ENCODE measurements around the gene APOL2.
A peak's percentile ranks its signal among the peaks of the same experiment; 100 is the strongest.
"Not testable (repeated sequence)": the region's sequence is repeated elsewhere in the genome, so short reads cannot be mapped to it uniquely, and the experiment has no call there.

Gene APOL2

DNA sequence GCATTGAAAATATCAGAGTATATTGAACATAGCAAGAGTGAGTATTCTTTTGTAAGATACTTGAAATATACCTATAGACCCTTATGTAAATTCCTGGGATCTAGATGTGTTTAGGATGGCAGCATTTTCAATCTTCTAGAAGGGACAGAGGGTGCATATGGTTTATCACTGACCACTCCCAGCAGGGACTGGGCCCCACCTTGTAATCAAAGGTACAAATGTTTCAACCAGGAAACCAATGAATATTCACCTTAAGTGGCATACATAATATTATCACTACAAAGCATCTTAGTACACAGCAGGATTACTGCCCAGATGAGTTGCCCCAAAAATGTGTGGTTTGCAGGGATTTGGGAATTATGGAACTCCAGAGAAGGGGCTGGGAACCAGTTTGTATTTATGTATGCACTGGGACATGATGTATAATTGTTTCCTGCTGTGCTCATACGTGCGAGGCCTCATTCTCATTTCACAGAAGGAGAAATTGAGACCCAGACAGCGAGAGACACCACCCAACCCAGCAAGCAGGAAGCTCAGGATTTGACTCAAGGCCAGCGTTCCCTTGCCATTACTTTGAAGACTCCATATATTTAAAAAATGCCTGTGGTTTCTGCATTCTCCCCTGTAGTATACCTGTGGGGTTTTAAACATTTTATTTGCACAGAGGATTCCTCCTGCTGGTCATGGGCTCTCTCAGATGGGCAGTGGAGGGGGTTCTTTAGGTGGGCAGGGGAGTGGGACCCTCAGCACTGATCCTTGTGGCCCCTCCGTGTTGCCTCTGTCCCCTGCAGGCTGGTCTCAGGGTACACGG lies 42.9 kb downstream of the APOL2 start:
- DNase-seq: no peak

DNA sequence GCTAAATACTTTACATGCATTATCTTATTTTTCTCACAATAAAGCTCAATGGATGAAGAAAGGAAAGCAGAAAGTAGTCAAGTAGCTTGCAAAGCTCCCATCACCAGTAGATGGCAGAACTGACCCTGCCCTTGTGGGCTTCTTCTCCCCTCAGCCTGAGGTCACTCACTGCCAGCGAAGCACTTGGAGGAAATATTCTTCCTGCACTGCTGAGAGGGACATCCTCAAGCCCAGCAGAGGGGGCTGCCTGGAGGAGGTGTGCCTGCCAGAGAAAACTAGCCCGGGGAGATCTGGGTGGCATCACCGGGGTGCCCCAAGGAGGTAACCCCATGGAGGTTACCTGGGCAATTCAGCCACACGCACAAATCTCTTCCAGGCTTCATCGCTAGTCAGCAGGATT lies 44.4 kb downstream of the APOL2 start:
- DNase-seq: peak; percentile 17

DNA sequence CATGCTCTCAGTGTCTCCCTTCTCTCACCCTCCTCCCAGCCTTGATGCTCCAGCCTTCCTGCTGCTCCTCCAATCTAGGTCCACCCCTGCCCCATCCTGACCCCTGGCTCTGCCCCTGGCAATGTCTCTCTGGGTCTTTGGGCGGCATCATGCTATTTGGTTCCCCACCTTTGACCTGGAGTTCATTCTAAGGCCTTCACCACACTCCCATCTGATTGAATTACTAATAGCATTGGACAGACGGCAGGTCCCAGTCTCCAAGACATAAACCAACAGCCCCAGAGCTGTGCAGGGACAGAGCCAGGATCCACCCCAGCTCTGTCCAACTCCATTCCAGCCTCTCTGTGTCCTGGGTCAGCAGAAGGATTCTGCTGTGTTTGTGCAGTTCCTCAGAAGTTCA lies 44.9 kb downstream of the APOL2 start:
- no peak for DNase-seq

DNA sequence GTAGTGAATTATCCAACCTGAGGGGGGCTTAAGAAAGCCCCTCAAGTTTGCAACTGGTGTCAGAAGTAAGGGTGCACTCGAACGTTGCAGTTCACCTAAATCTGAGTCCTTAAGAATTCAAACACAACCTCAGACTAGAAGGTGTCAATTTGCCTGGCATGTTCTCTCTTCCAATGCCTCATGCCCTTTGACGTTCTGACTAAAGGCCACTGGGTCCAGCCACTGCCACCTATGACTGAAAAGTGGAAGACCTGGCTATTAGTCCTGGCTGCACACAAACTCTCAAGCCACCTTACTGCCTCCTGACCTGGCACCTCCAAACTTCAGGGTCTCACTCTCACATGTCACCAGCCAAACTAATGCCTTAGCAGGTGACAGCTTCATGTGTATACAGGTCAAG lies 45.8 kb downstream of the APOL2 start:
- DNase-seq: no peak

DNA sequence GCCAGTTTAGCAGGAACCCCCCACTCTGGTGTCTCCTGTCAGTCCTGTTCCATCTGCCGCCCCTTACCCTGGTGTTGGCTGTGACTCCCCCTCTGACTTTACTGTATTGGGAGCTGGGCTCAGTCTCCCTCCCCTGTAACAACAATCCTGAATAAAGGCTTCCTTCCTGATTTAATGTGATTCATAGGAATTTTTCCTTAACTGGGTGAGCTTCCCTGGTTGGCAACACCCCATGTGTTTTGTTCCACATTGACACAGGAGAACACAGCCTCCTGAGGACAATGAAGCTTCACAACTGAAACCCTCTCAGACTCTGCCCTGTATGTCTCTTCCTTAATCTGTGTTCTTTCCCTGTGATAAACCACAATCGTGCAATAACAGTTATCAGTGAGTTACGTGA lies 46.2 kb downstream of the APOL2 start:
- no peak for DNase-seq

DNA sequence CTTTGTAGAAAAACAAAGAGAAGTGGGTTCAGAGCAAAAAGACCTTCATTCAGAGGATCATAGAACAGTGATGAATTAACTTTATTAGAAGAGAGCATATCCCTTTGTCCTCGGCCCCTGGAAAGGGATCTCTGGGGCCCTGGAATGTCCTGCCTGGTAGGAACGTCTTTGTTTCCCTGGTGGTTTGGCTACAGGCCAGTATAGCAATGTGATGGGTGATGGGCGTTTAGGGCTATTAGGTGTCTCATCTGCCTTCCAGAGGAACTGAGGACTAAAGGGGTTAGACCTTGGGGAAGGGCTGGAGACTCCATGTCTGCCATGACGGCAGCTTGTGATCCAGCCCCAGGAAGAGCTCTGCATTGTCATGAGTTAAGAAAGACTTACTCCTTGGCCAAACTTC lies 46.8 kb downstream of the APOL2 start:
- DNase-seq: no peak

DNA sequence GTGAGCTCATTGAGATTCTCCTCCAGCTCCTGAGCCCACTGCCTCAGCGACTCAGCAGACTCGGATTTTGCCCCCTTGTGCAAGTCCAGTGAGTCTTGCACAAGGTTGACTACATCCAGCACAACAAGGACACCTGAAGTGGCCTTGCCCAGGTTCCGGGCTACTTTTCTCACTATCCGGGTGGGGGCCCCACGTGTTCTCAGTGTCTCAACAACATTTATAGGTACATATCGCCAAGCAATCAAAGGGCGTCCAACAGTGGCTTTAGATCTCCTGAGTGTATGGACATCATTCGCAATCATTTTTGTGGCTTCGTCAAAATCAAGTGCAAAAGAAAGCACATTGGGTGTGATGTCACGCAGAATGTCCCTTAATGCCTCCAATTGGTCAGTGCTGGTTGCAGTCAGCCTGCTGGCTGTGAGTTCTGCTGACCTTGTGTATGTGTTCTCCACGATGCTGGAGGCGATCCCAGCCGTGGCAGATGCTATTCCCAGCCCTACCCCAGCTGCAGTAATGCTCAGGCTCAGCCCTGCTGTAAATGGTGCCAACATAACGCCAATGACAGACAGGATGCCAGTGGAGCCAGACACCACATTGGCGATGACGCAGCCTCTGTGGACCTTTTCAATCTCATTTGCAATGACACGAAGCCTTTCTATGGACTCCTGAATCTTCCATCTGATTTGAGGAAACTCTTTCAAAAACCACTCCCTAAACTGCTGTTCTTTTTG lies 48.1 kb downstream of the APOL2 start:
- no peak for DNase-seq

DNA sequence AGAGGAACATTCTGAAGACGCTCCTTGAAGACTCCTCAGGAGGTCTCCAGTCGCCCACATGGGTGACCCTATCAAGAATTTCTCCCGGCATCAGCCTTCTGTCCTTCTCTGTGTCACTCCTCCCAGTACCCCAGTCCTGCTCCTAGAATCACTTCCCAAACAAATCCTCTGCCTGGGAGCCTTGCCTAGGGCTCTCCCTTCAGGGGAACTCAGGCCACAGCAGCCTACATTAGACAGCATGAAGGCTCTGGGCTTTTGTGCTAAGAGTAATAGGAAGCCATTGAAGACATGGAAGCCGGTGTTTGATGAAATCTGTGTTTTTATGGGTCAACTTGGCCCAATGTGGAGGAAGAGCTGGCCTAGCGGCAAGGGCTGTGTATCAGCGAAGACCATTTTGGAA lies 51.5 kb downstream of the APOL2 start:
- DNase-seq: not testable (repeated sequence)

DNA sequence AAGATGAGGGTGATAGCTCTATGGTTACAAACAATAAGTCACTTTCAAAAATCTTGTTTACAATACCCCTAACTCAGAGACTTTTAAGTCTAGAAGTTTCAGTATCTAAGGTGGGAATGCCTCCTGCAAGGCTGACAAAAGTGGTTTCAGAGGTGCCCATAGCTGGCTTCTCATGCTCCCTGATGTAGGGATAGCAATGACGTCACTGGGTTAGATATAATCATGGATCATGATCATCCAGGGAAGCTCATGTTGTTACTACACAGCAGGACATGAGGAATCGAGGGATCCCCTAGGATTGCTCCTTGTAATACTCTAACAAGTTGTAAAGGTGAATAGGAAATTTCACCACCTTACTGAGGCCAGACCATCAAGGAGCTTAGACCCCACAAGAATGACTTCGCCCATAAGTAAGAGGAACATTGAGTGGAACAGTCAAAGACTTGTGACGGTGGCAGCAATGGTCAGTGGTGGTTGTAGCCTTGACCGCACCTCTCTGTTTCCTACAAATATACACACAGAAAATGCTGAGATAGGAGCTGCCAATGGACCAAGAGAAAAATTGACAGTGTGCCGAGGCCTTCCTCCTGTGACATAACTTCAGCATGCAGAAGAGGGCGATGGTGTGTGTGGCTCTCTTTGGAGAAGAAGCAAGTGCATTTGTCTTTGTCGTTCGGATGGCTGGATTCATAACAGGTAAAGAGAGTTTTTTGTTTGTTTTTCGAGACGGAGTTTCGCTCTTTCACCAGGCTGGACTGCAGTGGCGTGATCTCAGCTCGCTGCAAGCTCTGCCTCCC lies 53.3 kb downstream of the APOL2 start:
- no peak for DNase-seq

DNA sequence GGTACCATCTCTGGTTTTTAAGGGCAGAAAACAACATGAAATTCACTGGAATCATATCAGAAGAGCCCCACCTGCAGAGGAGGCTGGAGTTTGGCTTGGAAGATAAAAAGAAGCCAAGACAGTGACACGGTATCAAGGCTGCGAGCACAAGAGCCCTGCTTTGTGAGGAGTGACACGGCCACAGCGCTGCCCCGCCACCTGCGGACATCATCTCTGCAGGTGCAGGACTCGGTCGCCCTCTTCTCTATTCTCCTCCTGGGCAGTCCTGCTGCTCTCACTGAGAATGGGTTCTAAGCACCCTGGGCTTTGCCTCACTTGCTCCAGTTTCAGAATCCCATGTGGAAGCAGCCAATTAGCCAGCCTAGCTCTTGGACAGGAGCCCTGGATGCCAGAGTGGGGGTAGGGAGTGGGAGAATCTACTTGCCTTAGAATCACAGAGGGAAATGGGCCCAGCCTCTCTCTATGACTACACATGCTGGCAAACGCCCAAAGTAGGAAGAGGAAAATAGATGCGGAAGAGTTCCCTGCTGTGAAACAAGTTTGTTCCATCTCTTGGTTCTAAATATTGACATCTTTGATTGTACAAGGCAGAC lies 54.8 kb downstream of the APOL2 start:
- no peak for DNase-seq

DNA sequence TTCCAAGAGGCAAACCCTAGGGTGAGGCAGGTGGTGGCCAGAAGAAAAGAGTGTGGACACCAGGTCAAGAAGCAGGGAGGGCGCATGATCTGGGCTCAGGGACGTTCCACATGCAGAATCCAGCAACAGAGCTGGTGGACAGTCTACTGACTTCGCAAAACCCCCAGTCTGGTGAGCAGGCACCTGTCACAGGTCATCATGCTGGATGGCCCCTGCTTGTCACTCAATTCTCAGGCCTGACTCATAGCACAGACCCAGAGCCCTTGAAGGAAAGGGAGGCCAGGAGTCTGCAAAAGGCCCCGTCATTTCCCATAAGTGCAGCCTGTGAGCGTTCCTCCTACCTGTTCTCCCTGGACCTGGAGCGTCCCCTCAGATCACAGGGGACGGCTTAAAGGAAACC lies 55.9 kb downstream of the APOL2 start:
- DNase-seq: no peak

DNA sequence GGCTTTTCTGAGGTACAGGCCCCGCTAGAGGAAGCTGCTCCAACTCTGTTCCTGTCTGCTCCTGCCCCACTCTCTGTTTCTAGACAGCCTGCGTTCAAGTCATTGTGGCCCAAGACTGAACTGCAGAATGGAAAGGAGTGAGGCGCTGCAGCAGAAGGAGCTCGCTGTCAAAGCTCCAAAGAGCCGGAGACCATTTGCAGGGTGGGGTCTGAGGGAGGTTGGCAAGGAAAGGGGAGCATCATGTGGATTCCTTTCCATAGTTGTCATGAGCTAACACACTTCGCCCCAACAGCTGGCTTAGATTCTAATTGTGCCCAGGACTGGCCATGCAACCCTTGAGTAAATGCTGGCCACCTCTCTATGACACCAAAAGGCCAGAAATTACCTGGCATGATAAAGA lies 56.5 kb downstream of the APOL2 start:
- DNase-seq: no peak

DNA sequence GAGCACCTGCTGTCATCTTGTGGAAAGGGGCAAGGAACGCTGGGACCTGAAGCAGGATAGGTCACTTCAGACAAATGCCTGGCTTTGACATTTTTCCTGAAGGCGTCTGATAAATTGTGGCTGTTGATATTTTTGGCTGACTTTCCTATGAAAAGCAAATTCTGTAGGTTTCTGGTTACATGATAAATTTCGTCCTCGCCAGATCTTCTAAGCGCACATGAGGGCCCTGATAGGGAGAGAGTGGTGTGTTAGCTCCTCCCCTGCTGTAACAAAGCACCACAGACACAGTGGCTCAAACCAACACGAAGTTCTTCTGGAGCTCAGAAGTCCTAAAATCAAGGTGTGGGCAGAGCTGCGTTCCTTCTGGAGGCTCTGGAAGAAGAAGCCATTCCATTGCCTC lies 57.3 kb downstream of the APOL2 start:
- no peak for DNase-seq

DNA sequence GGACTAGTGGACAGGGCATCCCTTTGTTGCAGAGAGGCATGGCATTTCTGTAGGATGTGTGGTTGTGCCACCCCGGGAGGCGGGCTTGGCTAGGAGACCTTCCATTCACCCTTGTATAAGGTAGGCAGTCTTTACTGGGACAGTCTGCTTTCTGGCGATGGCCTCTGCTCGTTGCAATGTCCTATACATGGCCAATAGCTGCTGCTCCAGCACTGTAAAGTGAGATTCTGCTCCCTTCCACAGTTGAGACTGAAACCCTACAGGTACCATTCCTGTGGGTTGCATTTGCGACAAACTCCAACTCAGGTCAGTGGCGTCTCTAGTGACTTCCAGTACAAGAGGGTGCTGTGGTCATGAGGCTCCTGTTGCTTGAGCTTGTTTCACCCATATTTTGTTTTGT lies 58.4 kb downstream of the APOL2 start:
- DNase-seq: no peak

DNA sequence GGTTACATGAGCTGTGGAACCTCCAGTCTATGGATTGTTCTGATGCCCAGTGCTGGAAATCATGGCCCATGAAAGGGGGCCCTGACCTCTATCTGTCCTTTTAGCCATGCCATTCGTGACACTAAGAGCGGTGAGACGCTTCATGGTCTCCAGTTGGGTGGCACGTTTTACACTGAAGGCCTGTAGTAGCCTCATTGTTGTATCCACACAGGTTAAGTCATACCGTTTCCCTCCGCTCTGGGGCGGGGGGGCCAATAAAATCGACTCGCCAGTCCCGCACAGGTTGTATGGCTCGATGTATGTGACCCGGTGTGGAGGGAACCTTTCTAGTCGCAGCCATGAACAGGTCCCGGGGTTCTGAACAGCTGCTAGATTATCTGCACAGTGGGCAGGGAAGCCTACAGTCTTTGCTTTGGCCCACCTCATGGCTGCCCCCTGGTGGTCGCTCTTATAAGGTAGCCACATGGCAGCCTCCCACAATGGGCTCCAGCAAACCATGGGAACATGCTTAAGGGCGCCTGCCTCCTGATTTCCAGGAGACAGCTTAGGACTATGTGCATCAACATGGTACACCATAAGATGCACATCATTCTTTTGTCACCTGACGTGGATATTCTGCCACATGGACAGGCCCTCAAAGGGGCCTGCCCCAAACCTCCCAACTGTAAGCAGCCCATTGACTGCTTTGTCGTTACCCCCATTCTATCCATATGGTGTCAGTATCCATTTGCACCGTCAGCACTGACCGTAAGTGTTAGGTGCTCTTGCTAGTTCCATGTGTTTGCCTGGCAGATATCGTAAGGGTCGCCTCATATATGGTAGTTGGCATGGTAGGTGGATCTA lies 59.1 kb downstream of the APOL2 start:
- no peak for DNase-seq

DNA sequence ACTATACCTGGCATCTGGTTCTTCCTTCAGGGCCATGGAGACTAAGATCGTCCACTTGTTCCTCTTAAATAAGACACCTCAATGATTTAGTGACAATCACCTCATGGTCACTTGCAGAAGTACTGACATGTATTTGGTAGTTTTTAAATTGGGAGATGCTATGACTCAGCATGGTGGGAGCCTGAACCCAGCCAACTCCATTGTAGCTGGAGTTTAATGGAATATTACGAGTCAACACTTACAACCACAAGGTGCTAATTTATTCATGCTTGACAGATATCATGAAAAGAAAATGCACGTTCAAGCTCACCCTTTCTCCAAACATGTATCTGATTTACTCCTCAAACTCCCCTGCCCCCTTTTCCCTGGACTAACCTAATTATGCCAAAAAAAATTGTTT lies 62.2 kb downstream of the APOL2 start:
- no peak for DNase-seq

All from NCI-H2227 treated with DMSO at 0.1 percent for 48 hours (cell line).